ENCODE data around the gene MEIS1.

- no peak for TF ChIP-seq EZH2 (IDR thresholded peaks at IDR 0.05; ENCODE audit: borderline replicate concordance, low read depth, low read length, severe bottlenecking)
- TF ChIP-seq, protein P1, sequence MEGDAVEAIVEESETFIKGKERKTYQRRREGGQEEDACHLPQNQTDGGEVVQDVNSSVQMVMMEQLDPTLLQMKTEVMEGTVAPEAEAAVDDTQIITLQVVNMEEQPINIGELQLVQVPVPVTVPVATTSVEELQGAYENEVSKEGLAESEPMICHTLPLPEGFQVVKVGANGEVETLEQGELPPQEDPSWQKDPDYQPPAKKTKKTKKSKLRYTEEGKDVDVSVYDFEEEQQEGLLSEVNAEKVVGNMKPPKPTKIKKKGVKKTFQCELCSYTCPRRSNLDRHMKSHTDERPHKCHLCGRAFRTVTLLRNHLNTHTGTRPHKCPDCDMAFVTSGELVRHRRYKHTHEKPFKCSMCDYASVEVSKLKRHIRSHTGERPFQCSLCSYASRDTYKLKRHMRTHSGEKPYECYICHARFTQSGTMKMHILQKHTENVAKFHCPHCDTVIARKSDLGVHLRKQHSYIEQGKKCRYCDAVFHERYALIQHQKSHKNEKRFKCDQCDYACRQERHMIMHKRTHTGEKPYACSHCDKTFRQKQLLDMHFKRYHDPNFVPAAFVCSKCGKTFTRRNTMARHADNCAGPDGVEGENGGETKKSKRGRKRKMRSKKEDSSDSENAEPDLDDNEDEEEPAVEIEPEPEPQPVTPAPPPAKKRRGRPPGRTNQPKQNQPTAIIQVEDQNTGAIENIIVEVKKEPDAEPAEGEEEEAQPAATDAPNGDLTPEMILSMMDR (IDR thresholded peaks at IDR 0.05; ENCODE audit: extremely low read depth in 1 of 2, insufficient read depth in 1 of 2, low read depth in 1 of 2, low read length in 2 of 2) = no peak
- no peak for TF ChIP-seq GATA2 (IDR thresholded peaks at IDR 0.05; ENCODE audit: insufficient read depth, insufficient read length, low read depth, low read length)
- no peak for TF ChIP-seq POLR2A (IDR thresholded peaks at IDR 0.05; ENCODE audit: low read depth, low read length)
Observed at GRCh38 chr2:66604976-66605375, 170.1 kb downstream of the MEIS1 start.

All from endothelial cell of umbilical vein (primary cell).